Ovary (tissue), 3 donors: ENCODE data around the gene MTMR12.

Experiments
- EP300 ChIP-seq: sonication (generic); formaldehyde crosslinking; IDR thresholded peaks from one replicate; pipeline ENCODE4 v1.6.1; 2017; ENCODE audit warnings: antibody characterized with exemption
- POLR2A ChIP-seq: fragments of 450-650 bp; IDR thresholded peaks from one replicate; pipeline ENCODE4 v1.6.1; 2017; ENCODE audit warnings: antibody characterized with exemption, mild to moderate bottlenecking, moderate library complexity
- TF ChIP-seq, protein P1 (sequence below), 3 donors: fragments of 450-650 bp in 2 of 3; fragments of 200-600 bp in 1 of 3; IDR thresholded peaks; one replicate each; pipeline versions ENCODE4 v1.5.1 to v1.8.0; 2016 to 2022; ENCODE audit warnings: antibody characterized with exemption in 3 of 3, mild to moderate bottlenecking in 1 of 3
- donor health status: DM: no; HTN: no; CAD: no.

DNA sequence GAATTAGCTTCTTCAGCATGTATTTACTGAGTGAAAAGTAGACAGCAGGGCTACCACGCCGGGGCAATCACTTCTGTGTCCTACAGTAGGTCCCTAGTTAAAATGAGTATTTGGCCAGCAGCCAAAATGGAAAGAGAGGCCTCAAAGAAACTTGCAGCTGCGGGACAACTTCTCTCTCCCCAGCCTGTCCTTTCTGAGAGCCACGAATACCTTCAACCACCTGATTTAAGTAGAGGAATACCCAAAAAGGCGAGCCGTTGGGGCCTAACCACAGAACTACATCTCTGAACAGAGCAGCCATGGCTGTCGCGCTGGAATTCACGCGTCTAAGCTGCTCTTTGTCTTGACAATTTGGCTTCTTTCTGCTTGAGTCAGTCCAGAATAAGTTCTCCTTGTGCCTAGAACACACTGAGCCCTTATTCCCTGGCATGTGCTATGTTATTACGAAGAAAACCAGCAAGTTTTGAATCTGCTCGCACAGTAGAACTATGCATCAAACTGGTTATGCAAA is 94.8 kb downstream of the MTMR12 start:
- TF ChIP-seq POLR2A, result no peak
- TF ChIP-seq, protein P1, sequence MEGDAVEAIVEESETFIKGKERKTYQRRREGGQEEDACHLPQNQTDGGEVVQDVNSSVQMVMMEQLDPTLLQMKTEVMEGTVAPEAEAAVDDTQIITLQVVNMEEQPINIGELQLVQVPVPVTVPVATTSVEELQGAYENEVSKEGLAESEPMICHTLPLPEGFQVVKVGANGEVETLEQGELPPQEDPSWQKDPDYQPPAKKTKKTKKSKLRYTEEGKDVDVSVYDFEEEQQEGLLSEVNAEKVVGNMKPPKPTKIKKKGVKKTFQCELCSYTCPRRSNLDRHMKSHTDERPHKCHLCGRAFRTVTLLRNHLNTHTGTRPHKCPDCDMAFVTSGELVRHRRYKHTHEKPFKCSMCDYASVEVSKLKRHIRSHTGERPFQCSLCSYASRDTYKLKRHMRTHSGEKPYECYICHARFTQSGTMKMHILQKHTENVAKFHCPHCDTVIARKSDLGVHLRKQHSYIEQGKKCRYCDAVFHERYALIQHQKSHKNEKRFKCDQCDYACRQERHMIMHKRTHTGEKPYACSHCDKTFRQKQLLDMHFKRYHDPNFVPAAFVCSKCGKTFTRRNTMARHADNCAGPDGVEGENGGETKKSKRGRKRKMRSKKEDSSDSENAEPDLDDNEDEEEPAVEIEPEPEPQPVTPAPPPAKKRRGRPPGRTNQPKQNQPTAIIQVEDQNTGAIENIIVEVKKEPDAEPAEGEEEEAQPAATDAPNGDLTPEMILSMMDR (IDR thresholded peaks at IDR 0.05), result no peak
- no peak for TF ChIP-seq EP300
